ENCODE data around the gene PLIN5.
A peak's percentile ranks its signal among the peaks of the same experiment; 100 is the strongest.

The PLIN5 gene

GRCh38 chr19:4504891-4505569 is 30.0 kb downstream of the PLIN5 start:
- H3K27me3 Mint-ChIP-seq = no peaks in the 10 kb centered on the region
- peaks cover 2 to 12% of the 10 kb centered on the region in 2 donors for H3K4me1 Mint-ChIP-seq
- peaks cover 37 to 42% of the 10 kb centered on the region in 2 donors for H3K36me3 Mint-ChIP-seq
- H3K4me3 Mint-ChIP-seq = no peak overlapping the region
- no peak overlapping the region for H3K27ac Mint-ChIP-seq
- no peak for DNase-seq
- ATAC-seq (replicated peaks) = peak in 1 of 2 donors; percentile 32
- H3K9me3 Mint-ChIP-seq = peaks cover 0 to 1% of the 10 kb centered on the region in 2 donors

GRCh38 chr19:4504297-4504701 is 30.7 kb downstream of the PLIN5 start:
- H3K27me3 Mint-ChIP-seq = no peaks in the 10 kb centered on the region
- peaks cover 40 to 49% of the 10 kb centered on the region in 2 donors for H3K36me3 Mint-ChIP-seq
- peaks cover 2 to 12% of the 10 kb centered on the region in 2 donors for H3K4me1 Mint-ChIP-seq
- H3K27ac Mint-ChIP-seq = no peak overlapping the region
- H3K4me3 Mint-ChIP-seq = no peak overlapping the region
- peaks cover 0 to 1% of the 10 kb centered on the region in 2 donors for H3K9me3 Mint-ChIP-seq
- DNase-seq (no peak), ATAC-seq (replicated peaks) (no peak)

DNA sequence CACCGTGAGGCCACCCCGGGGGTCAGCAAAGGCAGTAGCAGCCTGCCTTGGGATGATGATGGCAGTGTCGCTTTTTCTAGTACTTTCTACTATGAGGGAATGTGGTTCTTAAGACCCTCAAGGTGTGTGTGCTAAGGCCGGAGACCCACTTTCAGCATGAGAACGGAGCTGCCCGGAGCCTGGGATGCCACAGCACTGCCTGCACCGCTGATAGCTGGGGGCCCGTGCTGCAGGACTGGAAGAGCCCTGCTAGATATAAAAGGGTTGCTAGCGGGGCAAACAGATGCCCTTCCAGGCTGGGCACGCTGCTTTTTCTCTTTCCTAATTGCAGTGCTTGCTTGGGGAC is 31.2 kb downstream of the PLIN5 start:
- Mint-ChIP-seq H3K27ac (no peak overlapping the region), H3K4me1 (peaks cover 2 to 12% of the 10 kb centered on the region in 2 donors), H3K27me3 (no peaks in the 10 kb centered on the region), H3K9me3 (peaks cover 0 to 1% of the 10 kb centered on the region in 2 donors), H3K36me3 (peaks cover 40 to 52% of the 10 kb centered on the region in 2 donors), H3K4me3 (no peak overlapping the region)
- DNase-seq = no peak
- no peak for ATAC-seq (replicated peaks)

DNA sequence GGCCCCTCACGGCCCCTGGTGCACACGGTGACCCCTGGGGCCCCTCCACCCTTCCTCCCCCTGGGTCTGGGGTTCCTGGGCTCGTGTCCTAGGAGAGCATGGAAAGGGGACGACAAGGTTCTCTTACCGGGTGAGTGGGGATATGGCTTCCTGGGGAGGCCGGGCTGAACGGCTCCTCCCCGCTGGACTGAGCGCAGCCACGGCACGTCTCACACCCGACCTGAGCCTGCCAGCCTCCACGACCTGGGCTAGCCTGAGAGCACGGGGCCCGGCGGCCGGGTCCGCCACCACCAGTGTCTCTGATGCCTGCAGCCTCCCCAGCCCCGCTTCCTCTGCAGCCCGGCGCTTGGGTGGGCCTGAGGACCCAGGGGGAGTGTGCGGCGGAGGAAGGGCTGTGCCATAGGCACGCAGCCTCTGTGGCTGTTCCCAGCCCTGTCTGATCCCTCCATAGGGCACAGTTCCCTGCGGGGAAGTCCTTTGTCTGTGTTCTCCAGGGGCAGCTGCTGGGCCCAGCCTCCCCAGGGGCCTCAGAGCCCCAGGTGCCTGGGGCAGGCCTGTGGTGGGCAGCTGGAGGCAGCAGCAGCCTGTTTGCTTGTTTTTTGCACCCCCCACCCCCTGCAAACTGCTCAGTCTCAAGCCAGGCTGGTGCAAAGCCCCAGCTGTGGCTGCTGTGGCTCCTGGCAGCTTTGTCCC is 31.7 kb downstream of the PLIN5 start:
- H3K27me3 Mint-ChIP-seq = no peaks in the 10 kb centered on the region

GRCh38 chr19:4502282-4503131 is 32.5 kb downstream of the PLIN5 start:
- Mint-ChIP-seq H3K36me3 (peaks cover 50 to 55% of the 10 kb centered on the region in 2 donors), H3K4me1 (peaks cover 2 to 12% of the 10 kb centered on the region in 2 donors), H3K9me3 (peaks cover 0 to 1% of the 10 kb centered on the region in 2 donors), H3K27ac (no peak overlapping the region), H3K4me3 (no peak overlapping the region), H3K27me3 (no peaks in the 10 kb centered on the region)
- ATAC-seq (replicated peaks) = no peak
- DNase-seq = no peak

More for the DNA sequence above, 31.7 kb downstream of the PLIN5 start:
- Mint-ChIP-seq H3K4me1 (peaks cover 2 to 12% of the 10 kb centered on the region in 2 donors), H3K9me3 (peaks cover 0 to 1% of the 10 kb centered on the region in 2 donors), H3K27ac (no peak overlapping the region), H3K4me3 (no peak overlapping the region), H3K36me3 (peaks cover 45 to 51% of the 10 kb centered on the region in 2 donors)
- no peak for ATAC-seq (replicated peaks)
- DNase-seq = no peak

- DNase-seq (no peak), ATAC-seq (replicated peaks) (no peak)
- Mint-ChIP-seq H3K27me3 (no peaks in the 10 kb centered on the region), H3K36me3 (peaks cover 51 to 56% of the 10 kb centered on the region in 2 donors), H3K27ac (no peak overlapping the region), H3K4me1 (peaks cover 2 to 12% of the 10 kb centered on the region in 2 donors), H3K9me3 (peaks cover 0 to 1% of the 10 kb centered on the region in 2 donors), H3K4me3 (no peak overlapping the region)
These were observed 33.3 kb downstream of the PLIN5 start for GRCh38 chr19:4501691-4502090.

- Mint-ChIP-seq H3K4me3 (no peak overlapping the region), H3K36me3 (peaks cover 44 to 50% of the 10 kb centered on the region in 2 donors), H3K9me3 (peaks cover 0 to 1% of the 10 kb centered on the region in 2 donors), H3K27ac (no peak overlapping the region), H3K27me3 (no peaks in the 10 kb centered on the region), H3K4me1 (peaks cover 0 to 12% of the 10 kb centered on the region in 2 donors)
- ATAC-seq (replicated peaks) (no peak), DNase-seq (no peak)
These were observed 34.0 kb downstream of the PLIN5 start for GRCh38 chr19:4500841-4501591.

GRCh38 chr19:4499855-4500254 is 35.2 kb downstream of the PLIN5 start:
- Mint-ChIP-seq H3K27me3 (no peaks in the 10 kb centered on the region), H3K4me3 (no peak overlapping the region), H3K9me3 (no peaks in the 10 kb centered on the region), H3K27ac (peak overlapping the region; percentile 47), H3K36me3 (peaks cover 33 to 47% of the 10 kb centered on the region in 2 donors), H3K4me1 (peaks cover 0 to 4% of the 10 kb centered on the region in 2 donors)
- DNase-seq = no peak
- no peak for ATAC-seq (replicated peaks)

DNA sequence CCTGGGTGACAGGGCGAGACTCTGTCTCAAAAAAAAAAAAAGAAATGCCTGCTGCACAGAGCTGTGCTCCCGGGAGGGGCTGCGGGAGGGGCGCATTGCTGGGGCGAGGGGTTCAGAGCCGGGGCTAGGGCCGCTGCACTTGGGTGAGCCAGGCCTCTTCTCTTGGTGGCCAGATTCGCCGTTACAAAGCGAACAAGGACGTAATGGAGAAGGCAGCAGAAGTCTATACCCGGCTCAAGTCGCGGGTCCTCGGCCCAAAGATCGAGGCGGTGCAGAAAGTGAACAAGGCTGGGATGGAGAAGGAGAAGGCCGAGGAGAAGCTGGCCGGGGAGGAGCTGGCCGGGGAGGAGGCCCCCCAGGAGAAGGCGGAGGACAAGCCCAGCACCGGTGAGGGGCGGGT is 35.7 kb downstream of the PLIN5 start:
- H3K4me1 Mint-ChIP-seq = no peaks in the 10 kb centered on the region

DNA sequence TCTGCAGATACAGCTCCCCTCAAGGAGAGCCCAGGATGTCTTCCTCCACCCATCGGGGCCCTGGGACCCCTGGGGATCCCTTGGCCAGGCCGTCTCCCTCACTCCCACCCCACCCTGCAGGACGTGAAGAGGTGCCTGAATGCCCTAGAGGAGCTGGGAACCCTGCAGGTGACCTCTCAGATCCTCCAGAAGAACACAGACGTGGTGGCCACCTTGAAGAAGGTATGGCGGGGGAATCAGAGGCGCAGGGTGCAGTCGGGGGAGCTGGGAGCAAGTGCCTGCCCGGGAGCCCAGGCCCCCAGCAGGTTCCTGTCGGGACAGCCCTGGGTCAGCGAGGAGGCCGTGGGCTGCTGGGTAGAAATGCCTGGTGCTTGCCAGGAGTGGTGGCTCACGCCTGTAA is 36.3 kb downstream of the PLIN5 start:
- H3K36me3 Mint-ChIP-seq = peaks cover 28 to 42% of the 10 kb centered on the region in 2 donors
- H3K4me3 Mint-ChIP-seq = no peak overlapping the region
- no peaks in the 10 kb centered on the region for H3K27me3 Mint-ChIP-seq
- no peak for ATAC-seq (replicated peaks)
- no peak overlapping the region for H3K27ac Mint-ChIP-seq
- H3K4me1 Mint-ChIP-seq = no peaks in the 10 kb centered on the region
- no peaks in the 10 kb centered on the region for H3K9me3 Mint-ChIP-seq
- DNase-seq = no peak

More for the DNA sequence above, 35.7 kb downstream of the PLIN5 start:
- no peak overlapping the region for H3K4me3 Mint-ChIP-seq
- ATAC-seq (replicated peaks) (no peak), DNase-seq (no peak)
- H3K36me3 Mint-ChIP-seq = peaks cover 31 to 47% of the 10 kb centered on the region in 2 donors
- H3K27me3 Mint-ChIP-seq = no peaks in the 10 kb centered on the region
- no peak overlapping the region for H3K27ac Mint-ChIP-seq
- no peaks in the 10 kb centered on the region for H3K9me3 Mint-ChIP-seq

DNA sequence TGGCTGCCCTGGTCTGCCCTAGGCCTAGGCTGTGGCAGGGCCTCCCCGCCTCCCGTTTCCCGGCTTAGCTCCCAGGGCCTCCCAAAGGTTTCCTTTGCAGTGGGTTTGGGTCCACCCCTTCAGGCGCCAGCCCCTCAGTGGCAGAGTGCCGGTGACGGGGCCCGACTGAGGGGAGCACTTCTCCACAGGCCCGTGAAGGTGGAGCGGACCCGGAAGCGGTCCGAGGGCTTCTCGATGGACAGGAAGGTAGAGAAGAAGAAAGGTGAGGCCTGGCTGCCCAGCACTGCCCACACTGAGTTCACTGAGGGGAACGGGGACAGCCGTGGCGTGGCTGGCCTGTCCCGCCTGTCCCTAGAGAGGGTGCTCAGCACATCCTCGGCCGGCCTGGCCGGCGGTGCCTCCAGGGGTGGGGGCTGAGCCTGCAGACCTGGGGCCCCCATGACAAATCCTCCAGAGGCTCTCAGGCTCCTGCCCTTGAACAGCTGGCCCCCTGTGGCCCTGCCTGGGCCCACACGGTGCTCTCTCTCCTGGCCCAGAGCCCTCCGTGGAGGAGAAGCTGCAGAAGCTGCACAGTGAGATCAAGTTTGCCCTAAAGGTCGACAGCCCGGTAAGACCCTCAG is 37.1 kb downstream of the PLIN5 start:
- Mint-ChIP-seq H3K27ac (no peak overlapping the region), H3K4me1 (no peaks in the 10 kb centered on the region), H3K4me3 (no peak overlapping the region), H3K9me3 (no peaks in the 10 kb centered on the region), H3K27me3 (no peaks in the 10 kb centered on the region), H3K36me3 (peaks cover 31 to 42% of the 10 kb centered on the region in 2 donors)
- DNase-seq (no peak), ATAC-seq (replicated peaks) (no peak)

- H3K4me3 Mint-ChIP-seq = no peak overlapping the region
- no peaks in the 10 kb centered on the region for H3K27me3 Mint-ChIP-seq
- peaks cover 27 to 39% of the 10 kb centered on the region in 2 donors for H3K36me3 Mint-ChIP-seq
- H3K27ac Mint-ChIP-seq = no peak overlapping the region
- DNase-seq (no peak), ATAC-seq (replicated peaks) (no peak)
- H3K9me3 Mint-ChIP-seq = no peaks in the 10 kb centered on the region
- no peaks in the 10 kb centered on the region for H3K4me1 Mint-ChIP-seq
These were observed 38.7 kb downstream of the PLIN5 start for GRCh38 chr19:4496304-4496703.

GRCh38 chr19:4495471-4495870 is 39.6 kb downstream of the PLIN5 start:
- Mint-ChIP-seq H3K4me1 (no peaks in the 10 kb centered on the region), H3K4me3 (no peak overlapping the region), H3K9me3 (no peaks in the 10 kb centered on the region), H3K27me3 (no peaks in the 10 kb centered on the region), H3K27ac (no peak overlapping the region), H3K36me3 (peaks cover 26 to 37% of the 10 kb centered on the region in 2 donors)
- DNase-seq (no peak), ATAC-seq (replicated peaks) (peak in 1 of 2 donors; percentile 38)

Data from stimulated activated naive B cell treated with anti-CD40 and anti-IgM and Interleukin-4, amounts not matched to agents 10 μg/mL and 1 μg/mL and 100 μg/mL, for 72 hours (primary cell).